HepG2 (cell line): ENCODE data around the gene DTYMK. TPM values are rescaled to one million over a fixed set of nuclear protein-coding genes. Genes with fewer than 3 reads are reported as not detected.
A peak's percentile ranks its signal among the peaks of the same experiment; 100 is the strongest.

Experiments
- CERS6 ChIP-seq: sonication (generic); formaldehyde crosslinking; IDR thresholded peaks from 2 replicates; pipeline ENCODE4 v1.5.0; 2020; ENCODE audit warnings: missing genetic modification reagents
- CHD2 ChIP-seq: IDR thresholded peaks from 2 replicates; pipeline ENCODE4 v1.6.1; 2011; ENCODE audit warnings: low read depth, low read length, improper control_type of control experiment
- DMAP1 ChIP-seq: IDR thresholded peaks from 2 replicates; pipeline ENCODE4 v1.6.1; 2016
- GMEB1 ChIP-seq: sonication (generic); formaldehyde crosslinking; IDR thresholded peaks from 2 replicates; pipeline ENCODE4 v1.5.1; 2020; ENCODE audit warnings: missing genetic modification reagents, mild to moderate bottlenecking, borderline replicate concordance
- HMGA1 ChIP-seq: sonication (generic); formaldehyde crosslinking; conservative IDR thresholded peaks from 2 replicates; pipeline ENCODE4 v1.4.0; 2020; ENCODE audit warnings: missing genetic modification reagents
- HOXA3 ChIP-seq: sonication (generic); formaldehyde crosslinking; IDR thresholded peaks from 2 replicates; pipeline ENCODE4 v1.5.0; 2020; ENCODE audit warnings: missing genetic modification reagents
- HOXD1 ChIP-seq: sonication (generic); formaldehyde crosslinking; IDR thresholded peaks from 2 replicates; pipeline ENCODE4 v1.5.0; 2020; ENCODE audit warnings: missing genetic modification reagents
- JUNB ChIP-seq: sonication (generic); formaldehyde crosslinking; IDR thresholded peaks from 2 replicates; pipeline ENCODE4 v1.8.0; 2022; ENCODE audit warnings: missing genetic modification reagents, mild to moderate bottlenecking, borderline replicate concordance
- KMT2A ChIP-seq: sonication (generic); formaldehyde crosslinking; IDR thresholded peaks from 2 replicates; pipeline ENCODE4 v1.4.0; 2020; ENCODE audit warnings: missing genetic modification reagents
- MIER2 ChIP-seq: IDR thresholded peaks from 2 replicates; pipeline ENCODE4 v1.6.1; 2016; ENCODE audit warnings: missing biosample characterization, missing genetic modification reagents
- PRDM15 ChIP-seq: sonication (generic); formaldehyde crosslinking; IDR thresholded peaks from 2 replicates; pipeline ENCODE4 v1.4.0; 2020; ENCODE audit warnings: missing genetic modification reagents
- RXRA ChIP-seq: sonication (generic); formaldehyde crosslinking; IDR thresholded peaks from 2 replicates; pipeline ENCODE4 v1.5.1; 2020; ENCODE audit warnings: missing genetic modification reagents
- SALL2 ChIP-seq: sonication (generic); formaldehyde crosslinking; IDR thresholded peaks from 2 replicates; pipeline ENCODE4 v1.8.1; 2023; ENCODE audit warnings: mild to moderate bottlenecking, missing genetic modification reagents, inconsistent platforms
- SNAPC4 ChIP-seq: sonication (generic); formaldehyde crosslinking; IDR thresholded peaks from 2 replicates; pipeline ENCODE4 v1.4.0; 2020; ENCODE audit warnings: mild to moderate bottlenecking, missing genetic modification reagents
- ZEB1 ChIP-seq: IDR thresholded peaks from 2 replicates; pipeline ENCODE4 v1.6.1; 2012; ENCODE audit warnings: mild to moderate bottlenecking, low read depth, inconsistent platforms; ENCODE audit not compliant: insufficient replicate concordance
- ZFP1 ChIP-seq: IDR thresholded peaks from 2 replicates; pipeline ENCODE4 v1.6.1; 2016
- ZFP82 ChIP-seq: sonication (generic); formaldehyde crosslinking; IDR thresholded peaks from 2 replicates; pipeline ENCODE4 v1.5.1; 2020; ENCODE audit warnings: mild to moderate bottlenecking, missing genetic modification reagents, borderline replicate concordance
- ZNF230 ChIP-seq: sonication (generic); formaldehyde crosslinking; IDR thresholded peaks from 2 replicates; pipeline ENCODE4 v1.4.0; 2020; ENCODE audit warnings: mild to moderate bottlenecking, missing genetic modification reagents
- ZNF251 ChIP-seq: sonication (generic); formaldehyde crosslinking; IDR thresholded peaks from 2 replicates; pipeline ENCODE4 v1.9.0; 2021; ENCODE audit warnings: mild to moderate bottlenecking, missing genetic modification reagents
- ZNF451 ChIP-seq: sonication (generic); formaldehyde crosslinking; IDR thresholded peaks from 2 replicates; pipeline ENCODE4 v1.5.0; 2020; ENCODE audit warnings: mild to moderate bottlenecking, missing genetic modification reagents
- polyA plus RNA-seq, 8 experiments: library from polyadenylated mRNA; depleted of rRNA in 3 of 8; stranded (reverse) in 7 of 8; unstranded in 1 of 8; fragments of >200 nt; fragmentation: Illumina TruSeq in 4 of 8; extraction: Trizol in 4 of 8; gene quantifications; 2 replicates each; pipeline versions ENCODE4 v1.2.1 to v1.2.3, GENCODE V29; 2011 to 2016; ENCODE audit warnings: low read depth in 4 of 8, missing spikeins in 1 of 8, mixed read lengths in 1 of 8; ENCODE audit not compliant: insufficient read depth in 1 of 8
- total RNA-seq, 5 experiments: library from RNA; depleted of rRNA; stranded (reverse); fragments of >200 nt; fragmentation: Illumina TruSeq; extraction: Trizol; gene quantifications; 2 replicates each; pipeline ENCODE4 v1.2.3, GENCODE V29; 2016; ENCODE audit warnings: low read depth in 1 of 5

DTYMK gene
- total and polyA plus RNA-seq, 2 of the 13 experiments (the other 11 are each of a cell fraction or from before 2014, with no cell fraction given): 57.5 to 134 TPM

- TF ChIP-seq SALL2 (CRISPR knock-in tag) (no peak; the same call in 1 of the 2 replicates), ZFP82 (CRISPR knock-in tag) (peak; percentile 60; the same call in 1 of the 2 replicates), JUNB (no peak), CERS6 (CRISPR knock-in tag) (no peak), HOXD1 (CRISPR knock-in tag) (peak; percentile 73; the same call in 1 of the 2 replicates), KMT2A (CRISPR knock-in tag) (no peak), ZNF451 (CRISPR knock-in tag) (peak; percentile 81), MIER2 (CRISPR knock-in tag) (no peak), ZNF230 (CRISPR knock-in tag) (no peak), CHD2 (peak; percentile 47; the same call in 1 of the 2 replicates), ZFP1 (CRISPR knock-in tag) (no peak), ZNF251 (no peak), SNAPC4 (no peak), RXRA (CRISPR knock-in tag) (no peak), ZEB1 (peak; percentile 9), HMGA1 (CRISPR knock-in tag) (no peak), GMEB1 (CRISPR knock-in tag) (no peak), DMAP1 (no peak; the same call in 1 of the 2 replicates), PRDM15 (CRISPR knock-in tag) (no peak), HOXA3 (no peak; the same call in 1 of the 2 replicates)
Observed at GRCh38 chr2:241734467-241735208, 48.0 kb upstream of the DTYMK start, which contains the start of gene D2HGDH (continued).
